Erythroblast (primary cell): Measurements from ENCODE around the gene ZNF705A.
"Not testable (repeated sequence)": the region's sequence is repeated elsewhere in the genome, so short reads cannot be mapped to it uniquely, and the experiment has no call there.

Source experiments
- DNase-seq, 2 experiments: peaks; one replicate each; lab custom pipeline; 2025; lab: John Stamatoyannopoulos, UW
- GATA1 ChIP-seq: IDR thresholded peaks from 2 replicates; pipeline ENCODE4 v1.6.1; 2011; ENCODE audit warnings: low read depth, mild to moderate bottlenecking, control low read depth, low read length, moderate library complexity
- POLR2A ChIP-seq: IDR thresholded peaks from 2 replicates; pipeline ENCODE4 v1.6.1; 2011; ENCODE audit warnings: mild to moderate bottlenecking, low read length

The ZNF705A gene

DNA sequence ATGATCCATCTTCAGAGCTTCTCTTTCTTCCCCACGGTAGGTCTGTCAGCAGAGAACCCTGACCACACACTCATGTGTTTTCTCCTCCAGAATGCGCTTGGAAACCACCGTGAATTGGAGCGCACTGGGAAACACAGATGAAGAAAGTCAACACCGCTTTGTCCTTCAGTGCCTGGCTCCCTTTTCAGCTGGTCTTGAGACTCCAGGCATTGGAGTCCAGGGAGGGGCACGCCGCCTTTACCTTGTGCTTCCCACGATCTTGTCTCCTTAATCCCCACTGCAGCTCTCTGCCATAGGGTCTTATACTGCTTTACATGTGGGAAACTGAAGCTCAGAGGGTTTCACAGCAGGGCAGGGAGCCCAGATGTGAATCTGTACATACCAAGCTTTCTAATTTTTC, 69.5 kb downstream of the ZNF705A start:
- no peak for DNase-seq
- TF ChIP-seq GATA1 (no peak), POLR2A (no peak)

DNA sequence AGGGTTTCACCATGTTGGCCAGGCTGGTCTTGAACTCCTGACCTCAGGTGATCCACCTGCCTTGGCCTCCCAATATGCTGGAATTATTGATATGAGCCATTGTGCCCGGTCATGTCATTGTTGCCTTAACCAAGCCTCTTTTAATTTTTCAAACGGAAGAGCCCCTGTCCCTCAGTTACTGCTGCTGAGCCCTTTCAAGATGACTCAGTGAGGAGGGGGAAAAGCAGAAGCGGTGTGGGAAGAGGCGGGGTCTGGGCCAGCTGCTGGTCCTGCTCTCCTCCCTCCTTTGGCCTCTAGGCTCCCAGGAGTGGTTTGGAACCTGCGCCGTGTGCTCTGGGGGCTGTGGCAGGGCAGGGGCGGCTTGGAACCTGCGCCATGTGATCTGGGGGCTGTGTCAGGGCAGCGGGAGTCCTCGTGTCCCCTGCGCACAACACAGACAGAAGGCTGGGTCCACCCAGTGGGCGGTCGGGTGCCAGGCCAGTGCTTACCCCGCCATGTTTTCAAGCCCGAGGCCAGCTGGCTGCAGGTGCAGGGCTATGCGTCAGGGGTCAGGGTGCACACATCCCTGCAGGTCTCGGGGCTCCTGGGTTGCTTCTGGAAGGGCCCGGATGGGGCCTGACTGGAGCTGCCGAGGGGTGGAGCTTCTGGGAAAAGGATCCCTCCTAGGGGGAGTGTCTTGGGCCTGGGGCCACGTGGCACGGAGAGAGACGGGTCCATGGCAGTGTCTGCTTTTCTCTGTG, 70.3 kb downstream of the ZNF705A start, which contains the start of gene FAM90A1:
Gene FAM90A1 (minus strand): TSS at position 627 of the 740 bp plus-strand sequence. CDS start 2,786 bp downstream, outside the sequence.
- DNase-seq: peak in 1 of 2 experiments; percentile 5

- DNase-seq: not testable (repeated sequence)
Measured at GRCh38 chr12:8227732-8228077, 70.9 kb downstream of the ZNF705A start.

- DNase-seq: not testable (repeated sequence)
Measured at GRCh38 chr12:8228607-8229006, 71.8 kb downstream of the ZNF705A start.

- not testable (repeated sequence) for DNase-seq
Measured at GRCh38 chr12:8229486-8229885, 72.7 kb downstream of the ZNF705A start.
